Peyer's patch (tissue), 4 donors: ENCODE results near the gene DYNC2LI1. TPM values are rescaled to one million over a fixed set of nuclear protein-coding genes. Genes with fewer than 3 reads are reported as not detected.
"Not testable (repeated sequence)": the region's sequence is repeated elsewhere in the genome, so short reads cannot be mapped to it uniquely, and the experiment has no call there.

Experiments
- DNase-seq, 3 donors: peaks; one replicate each; pipeline ENCODE4 v3.0.0-alpha.2; 2017 to 2019
- H3K27ac ChIP-seq, 4 donors: fragments of 200-600 bp; sonication (generic); one replicate each; pipeline ENCODE4 v1.5.1; 2016 to 2019
- H3K27me3 ChIP-seq, 2 donors: fragments of 200-600 bp; sonication (generic); one replicate each; pipeline ENCODE4 v1.5.1; 2019
- H3K36me3 ChIP-seq, 3 donors: fragments of 200-600 bp; sonication (generic); one replicate each; pipeline ENCODE4 v1.5.1; 2016 to 2019
- H3K4me1 ChIP-seq, 4 donors: fragments of 200-600 bp; sonication (generic); one replicate each; pipeline ENCODE4 v1.5.1; 2016 to 2019
- H3K4me3 ChIP-seq, 4 donors: fragments of 200-600 bp; sonication (generic); 1 replicate in 3 of 4; 2 replicates in 1 of 4; pipeline ENCODE4 v1.5.1; 2016 to 2019; ENCODE audit warnings: mild to moderate bottlenecking in 1 of 4
- H3K9me3 ChIP-seq, 4 donors: fragments of 200-600 bp; sonication (generic); one replicate each; pipeline ENCODE4 v1.5.1; 2016 to 2019; ENCODE audit warnings: mild to moderate bottlenecking in 1 of 4
- POLR2A ChIP-seq, 2 donors: fragments of 450-650 bp; IDR thresholded peaks; one replicate each; pipeline ENCODE4 v1.5.1; 2017; ENCODE audit warnings: antibody characterized with exemption in 2 of 2, mild to moderate bottlenecking in 2 of 2, moderate library complexity in 2 of 2
- total RNA-seq, 4 donors: library from RNA; depleted of rRNA; stranded (reverse); fragments of >200 nt; gene quantifications; one replicate each; pipeline ENCODE4 v1.1.0, GENCODE V29; 2016
- TF ChIP-seq, protein P1 (sequence below), 6 experiments: fragments of 450-650 bp in 4 of 6; fragments of 200-600 bp in 2 of 6; sonication (generic) in 1 of 6; IDR thresholded peaks; one replicate each; pipeline ENCODE4 v1.5.1; 2017 to 2019; ENCODE audit warnings: antibody characterized with exemption in 6 of 6, mild to moderate bottlenecking in 3 of 6, moderate library complexity in 1 of 6

DYNC2LI1 gene
- total RNA-seq: 10 to 100 TPM; 21.5 to 41.3 (median 27.9) TPM

- TF ChIP-seq, protein P1, sequence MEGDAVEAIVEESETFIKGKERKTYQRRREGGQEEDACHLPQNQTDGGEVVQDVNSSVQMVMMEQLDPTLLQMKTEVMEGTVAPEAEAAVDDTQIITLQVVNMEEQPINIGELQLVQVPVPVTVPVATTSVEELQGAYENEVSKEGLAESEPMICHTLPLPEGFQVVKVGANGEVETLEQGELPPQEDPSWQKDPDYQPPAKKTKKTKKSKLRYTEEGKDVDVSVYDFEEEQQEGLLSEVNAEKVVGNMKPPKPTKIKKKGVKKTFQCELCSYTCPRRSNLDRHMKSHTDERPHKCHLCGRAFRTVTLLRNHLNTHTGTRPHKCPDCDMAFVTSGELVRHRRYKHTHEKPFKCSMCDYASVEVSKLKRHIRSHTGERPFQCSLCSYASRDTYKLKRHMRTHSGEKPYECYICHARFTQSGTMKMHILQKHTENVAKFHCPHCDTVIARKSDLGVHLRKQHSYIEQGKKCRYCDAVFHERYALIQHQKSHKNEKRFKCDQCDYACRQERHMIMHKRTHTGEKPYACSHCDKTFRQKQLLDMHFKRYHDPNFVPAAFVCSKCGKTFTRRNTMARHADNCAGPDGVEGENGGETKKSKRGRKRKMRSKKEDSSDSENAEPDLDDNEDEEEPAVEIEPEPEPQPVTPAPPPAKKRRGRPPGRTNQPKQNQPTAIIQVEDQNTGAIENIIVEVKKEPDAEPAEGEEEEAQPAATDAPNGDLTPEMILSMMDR (IDR thresholded peaks at IDR 0.05): no peak
- peak; percentile 43 to 60 for TF ChIP-seq POLR2A (IDR thresholded peaks at IDR 0.05)
- no peaks in the 10 kb centered on the region for H3K9me3 ChIP-seq
- peaks cover 0 to 4% (median 0%) of the 10 kb centered on the region in 3 donors for H3K36me3 ChIP-seq
- no peaks in the 10 kb centered on the region for H3K27me3 ChIP-seq
- peak within 1 kb of the TSS; percentile 59 to 67 (median 64) for H3K4me3 ChIP-seq
- peak within 1 kb of the TSS; percentile 73 to 83 (median 78) for H3K27ac ChIP-seq
- DNase-seq: peak; percentile 77 to 96 (median 93)
- H3K4me1 ChIP-seq: peaks cover 0 to 6% (median 0%) of the 10 kb centered on the region in 4 donors
These were observed at the start of gene DYNC2LI1 for GRCh38 chr2:43773876-43774613. DYNC2LI1 (plus strand) TSS chr2:43774039; CDS start chr2:43774139, 100 bp downstream.

DNA sequence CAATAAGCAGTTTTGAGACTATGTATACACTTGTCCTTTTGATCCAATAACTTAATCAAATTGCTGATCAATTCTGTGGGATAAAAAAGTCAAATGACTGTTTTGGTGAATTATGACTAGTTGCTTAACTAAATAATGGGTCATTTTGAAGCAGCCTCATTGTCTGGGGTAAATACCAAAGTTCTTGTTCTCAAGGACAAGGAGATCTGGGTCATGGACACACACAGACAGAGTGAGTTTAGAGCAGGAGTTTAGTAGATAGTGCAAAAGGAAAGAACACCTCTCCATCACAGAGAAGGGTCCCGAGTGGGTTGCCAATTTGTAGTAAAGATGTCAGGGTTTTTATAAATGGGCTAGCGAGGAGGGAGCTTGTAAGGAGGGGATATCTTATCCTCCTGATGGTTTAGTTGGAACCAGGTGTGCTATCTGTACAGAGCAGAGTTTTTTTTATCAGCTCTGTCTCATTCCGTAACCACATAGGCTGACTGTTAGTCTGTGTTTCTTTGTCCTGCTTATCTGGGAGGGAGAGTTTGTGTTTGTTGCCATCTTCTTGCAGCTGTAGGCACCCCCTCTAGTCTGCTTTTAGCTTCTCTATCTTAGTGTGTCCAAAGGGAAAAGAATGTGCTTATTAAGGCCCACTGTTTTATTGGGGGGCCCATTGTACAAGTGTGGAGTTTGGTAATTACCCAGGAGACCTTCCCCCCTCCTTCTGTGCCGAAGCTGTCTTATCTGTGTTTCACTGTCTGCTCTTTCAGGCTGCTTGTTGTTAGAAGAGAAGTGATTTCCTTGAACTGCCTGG lies 48.9 kb upstream of the DYNC2LI1 start:
- Histone ChIP-seq H3K9me3 (no peaks in the 10 kb centered on the region), H3K4me1 (no peaks in the 10 kb centered on the region), H3K4me3 (no peak overlapping the region), H3K27ac (no peak overlapping the region), H3K36me3 (no peaks in the 10 kb centered on the region), H3K27me3 (no peaks in the 10 kb centered on the region)
- no peak for TF ChIP-seq POLR2A (IDR thresholded peaks at IDR 0.05)
- TF ChIP-seq, protein P1 (IDR thresholded peaks at IDR 0.05): no peak
- DNase-seq: no peak

DNA sequence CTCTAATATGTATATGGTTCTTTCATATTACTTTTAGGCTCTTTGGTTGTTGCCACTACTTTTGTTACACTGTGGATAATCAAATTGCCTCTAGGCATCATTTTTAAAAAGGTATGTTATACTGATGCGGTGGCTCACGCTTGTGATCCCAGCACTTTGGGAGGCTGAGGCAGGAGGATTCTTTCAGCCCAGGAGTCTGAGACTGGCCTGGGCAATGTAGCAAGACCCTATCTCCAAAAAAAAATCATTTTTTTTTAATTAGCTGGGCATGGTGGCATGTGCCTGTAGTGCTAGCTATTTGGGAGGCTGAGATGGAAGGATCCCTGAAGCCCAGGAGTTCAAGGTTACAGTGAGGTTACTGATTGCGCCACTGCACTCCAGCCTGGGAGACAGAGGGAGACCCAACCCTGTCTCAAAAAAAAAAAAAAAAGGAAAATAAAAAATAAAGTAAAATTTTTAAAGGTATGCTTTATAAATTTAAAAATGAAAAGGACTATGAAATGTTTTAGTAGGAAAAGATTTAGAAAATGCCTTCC lies 48.1 kb upstream of the DYNC2LI1 start:
- H3K4me1 ChIP-seq: no peaks in the 10 kb centered on the region
- no peaks in the 10 kb centered on the region for H3K9me3 ChIP-seq
- H3K4me3 ChIP-seq: no peak overlapping the region
- H3K27me3 ChIP-seq: no peaks in the 10 kb centered on the region
- no peak for TF ChIP-seq POLR2A (IDR thresholded peaks at IDR 0.05)
- TF ChIP-seq, protein P1 (IDR thresholded peaks at IDR 0.05): no peak
- DNase-seq: no peak
- no peak overlapping the region for H3K27ac ChIP-seq
- H3K36me3 ChIP-seq: no peaks in the 10 kb centered on the region

DNA sequence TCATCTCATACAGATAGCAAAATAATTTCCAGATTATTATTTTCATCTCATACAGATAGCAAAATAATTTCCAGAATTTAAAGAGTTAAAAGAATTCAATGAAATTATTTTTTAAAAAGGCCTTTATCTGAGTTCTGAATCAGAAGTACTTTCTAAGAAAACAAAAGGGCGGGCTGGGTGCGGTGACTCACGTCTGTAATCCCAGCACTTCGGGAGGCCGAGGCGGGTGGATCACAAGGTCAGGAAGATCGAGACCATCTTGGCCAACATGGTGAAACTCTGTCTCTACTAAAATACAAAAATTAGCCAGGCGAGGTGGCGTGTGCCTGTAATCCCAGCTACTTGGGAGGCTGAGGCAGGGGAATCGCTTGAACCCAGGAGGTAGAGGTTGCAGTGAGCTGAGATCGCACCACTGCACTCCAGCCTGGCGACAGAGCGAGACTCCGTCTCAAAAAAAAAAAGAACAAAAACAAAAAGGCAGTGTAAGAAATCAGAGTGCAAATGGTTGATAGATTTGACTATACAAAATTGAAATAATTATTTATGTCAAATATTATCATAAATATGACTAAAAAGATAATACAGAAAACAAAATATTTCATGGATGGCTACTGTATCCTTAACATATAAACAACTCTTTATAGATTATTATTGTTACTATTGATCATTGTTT lies 46.7 kb upstream of the DYNC2LI1 start:
- not testable (repeated sequence) for H3K27ac ChIP-seq, DNase-seq, H3K9me3 ChIP-seq, H3K27me3 ChIP-seq, H3K36me3 ChIP-seq, H3K4me3 ChIP-seq, H3K4me1 ChIP-seq

DNA sequence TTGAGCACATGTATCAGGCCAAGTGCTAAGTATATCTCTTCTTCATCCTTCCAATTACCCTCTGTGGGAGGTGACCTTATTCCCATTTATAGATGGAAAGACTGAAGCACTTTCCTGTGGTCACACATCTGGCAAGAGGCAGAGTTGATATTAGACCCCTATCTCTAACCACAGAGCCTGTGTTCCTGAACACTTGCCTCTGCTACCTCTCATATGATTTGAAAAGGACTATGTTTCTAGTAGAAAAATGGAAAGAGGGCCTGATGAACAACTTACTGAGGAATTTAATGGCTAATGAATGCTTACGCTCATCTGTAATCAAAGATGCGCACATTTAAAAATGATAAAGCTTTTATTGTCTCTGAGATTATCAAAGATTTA lies 46.2 kb upstream of the DYNC2LI1 start:
- no peaks in the 10 kb centered on the region for H3K4me1 ChIP-seq
- no peaks in the 10 kb centered on the region for H3K9me3 ChIP-seq
- TF ChIP-seq, protein P1 (IDR thresholded peaks at IDR 0.05): no peak
- TF ChIP-seq POLR2A (IDR thresholded peaks at IDR 0.05): no peak
- DNase-seq: no peak
- no peak overlapping the region for H3K4me3 ChIP-seq
- H3K27ac ChIP-seq: no peak overlapping the region
- no peaks in the 10 kb centered on the region for H3K27me3 ChIP-seq
- no peaks in the 10 kb centered on the region for H3K36me3 ChIP-seq
